Endothelial cell of umbilical vein (primary cell): Measurements from ENCODE around the gene SEMA4D.

Experiments
- POLR2AphosphoS5 ChIP-seq: IDR thresholded peaks from 2 replicates; pipeline ENCODE4 v1.6.1; 2012; ENCODE audit warnings: low read depth, mild to moderate bottlenecking, control low read depth, low read length, moderate library complexity; ENCODE audit not compliant: insufficient read depth
- TF ChIP-seq, protein P1 (sequence below), 2 donors: IDR thresholded peaks; 1 replicate in 1 of 2; 2 replicates in 1 of 2; pipeline ENCODE4 v1.5.1; 2011; ENCODE audit warnings: low read length in 2 of 2, mild to moderate bottlenecking in 2 of 2, moderate library complexity in 2 of 2, control low read depth in 1 of 2, inconsistent platforms in 1 of 2, low read depth in 1 of 2; ENCODE audit not compliant: insufficient read depth in 1 of 2; ENCODE audit errors: extremely low read depth in 1 of 2

DNA sequence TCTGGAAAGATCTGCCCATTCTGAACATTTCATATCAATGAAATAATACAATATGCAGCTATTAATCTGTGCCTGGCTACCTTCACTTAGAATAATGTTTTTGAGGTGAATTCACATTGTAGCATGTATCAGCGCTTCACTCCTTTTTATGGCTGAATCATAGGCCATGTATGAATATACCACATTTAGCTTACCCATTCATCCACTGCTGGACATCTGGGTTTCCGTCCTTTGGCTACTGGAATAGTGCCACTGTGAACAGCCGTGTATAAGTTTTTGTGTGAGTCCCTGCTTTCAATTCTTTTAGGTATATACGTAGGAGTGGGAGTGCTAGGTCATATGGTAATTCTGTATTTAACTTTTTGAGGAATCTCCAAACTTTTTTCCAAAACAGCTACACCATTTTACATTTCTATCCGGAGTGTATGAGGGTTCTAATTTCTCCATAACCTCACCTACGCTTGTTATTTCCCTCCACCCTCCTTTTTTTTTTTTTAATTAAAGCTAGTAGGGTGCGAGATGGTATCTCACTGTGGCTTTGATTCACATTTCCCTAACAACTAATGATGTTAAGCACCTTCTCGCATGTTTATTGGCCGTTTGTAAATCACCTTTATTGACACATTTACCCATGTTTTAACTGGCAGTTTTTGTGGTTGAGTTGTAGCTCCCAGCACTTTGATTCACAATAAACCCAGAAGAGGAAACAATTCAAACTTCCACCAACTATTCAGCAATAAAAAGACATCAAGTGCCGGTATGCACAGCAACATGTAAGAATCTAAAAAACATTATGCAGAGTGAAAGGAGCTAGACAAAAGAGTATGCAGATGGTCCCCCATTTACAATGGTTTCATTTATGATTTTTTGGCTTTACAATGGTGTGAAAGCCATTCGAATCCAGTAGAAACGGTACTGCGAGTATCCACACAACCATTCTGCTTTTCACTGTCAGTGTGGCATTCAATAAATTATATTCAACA, 8.1 kb downstream of the SEMA4D start:
- no peak for TF ChIP-seq POLR2AphosphoS5
- TF ChIP-seq, protein P1, sequence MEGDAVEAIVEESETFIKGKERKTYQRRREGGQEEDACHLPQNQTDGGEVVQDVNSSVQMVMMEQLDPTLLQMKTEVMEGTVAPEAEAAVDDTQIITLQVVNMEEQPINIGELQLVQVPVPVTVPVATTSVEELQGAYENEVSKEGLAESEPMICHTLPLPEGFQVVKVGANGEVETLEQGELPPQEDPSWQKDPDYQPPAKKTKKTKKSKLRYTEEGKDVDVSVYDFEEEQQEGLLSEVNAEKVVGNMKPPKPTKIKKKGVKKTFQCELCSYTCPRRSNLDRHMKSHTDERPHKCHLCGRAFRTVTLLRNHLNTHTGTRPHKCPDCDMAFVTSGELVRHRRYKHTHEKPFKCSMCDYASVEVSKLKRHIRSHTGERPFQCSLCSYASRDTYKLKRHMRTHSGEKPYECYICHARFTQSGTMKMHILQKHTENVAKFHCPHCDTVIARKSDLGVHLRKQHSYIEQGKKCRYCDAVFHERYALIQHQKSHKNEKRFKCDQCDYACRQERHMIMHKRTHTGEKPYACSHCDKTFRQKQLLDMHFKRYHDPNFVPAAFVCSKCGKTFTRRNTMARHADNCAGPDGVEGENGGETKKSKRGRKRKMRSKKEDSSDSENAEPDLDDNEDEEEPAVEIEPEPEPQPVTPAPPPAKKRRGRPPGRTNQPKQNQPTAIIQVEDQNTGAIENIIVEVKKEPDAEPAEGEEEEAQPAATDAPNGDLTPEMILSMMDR (IDR thresholded peaks at IDR 0.05; ENCODE audit: extremely low read depth in 1 of 2, insufficient read depth in 1 of 2, low read depth in 1 of 2, low read length in 2 of 2) = no peak
